Neural progenitor cell (in vitro differentiated cells): ENCODE data around the gene DUOX1. TPM values are rescaled to one million over a fixed set of nuclear protein-coding genes. Genes with fewer than 3 reads are reported as not detected.
A peak's percentile ranks its signal among the peaks of the same experiment; 100 is the strongest.

Source experiments
- DNase-seq: peaks from one replicate; pipeline ENCODE4 v3.0.0-alpha.2; 2016; ENCODE audit warnings: low spot score
- H2AFZ ChIP-seq: fragments of 200-600 bp; sonication (generic); replicated peaks from 2 replicates; pipeline ENCODE4 v1.6.1; 2016; ENCODE audit warnings: antibody characterized with exemption
- H3F3A ChIP-seq: fragments of 200-600 bp; sonication (generic); 2 replicates; pipeline ENCODE4 v1.6.1; 2016; ENCODE audit warnings: antibody characterized with exemption, low read depth
- H3K27ac ChIP-seq: fragments of 200-600 bp; sonication (generic); 2 replicates; pipeline ENCODE4 v1.5.1; 2016; ENCODE audit warnings: mild to moderate bottlenecking
- H3K27me3 ChIP-seq: fragments of 200-600 bp; sonication (generic); 2 replicates; pipeline ENCODE4 v1.6.1; 2016; ENCODE audit warnings: mild to moderate bottlenecking, moderate library complexity
- H3K36me3 ChIP-seq: fragments of 200-600 bp; sonication (generic); 2 replicates; pipeline ENCODE4 v1.5.1; 2016
- H3K4me1 ChIP-seq: fragments of 200-600 bp; sonication (generic); 2 replicates; pipeline ENCODE4 v1.6.1; 2016; ENCODE audit warnings: mixed run types
- H3K4me2 ChIP-seq: fragments of 200-600 bp; sonication (generic); 2 replicates; pipeline ENCODE4 v1.6.1; 2016
- H3K4me3 ChIP-seq: fragments of 200-600 bp; sonication (generic); 2 replicates; pipeline ENCODE4 v1.5.1; 2016
- H3K79me2 ChIP-seq: fragments of 200-600 bp; sonication (generic); 2 replicates; pipeline ENCODE4 v1.6.1; 2016; ENCODE audit warnings: low read depth
- H3K9ac ChIP-seq: fragments of 200-600 bp; sonication (generic); 2 replicates; pipeline ENCODE4 v1.6.1; 2016
- H3K9me3 ChIP-seq: fragments of 200-600 bp; sonication (generic); 2 replicates; pipeline ENCODE4 v1.5.1; 2016; ENCODE audit warnings: low read depth
- H4K20me1 ChIP-seq: fragments of 200-600 bp; sonication (generic); 2 replicates; pipeline ENCODE4 v1.6.1; 2016; ENCODE audit warnings: low read depth
- H3K27ac Mint-ChIP-seq: 3 replicates; pipeline ENCODE4 v1.8.0; 2021; ENCODE audit warnings: mixed read lengths
- H3K27me3 Mint-ChIP-seq: 2 replicates; pipeline ENCODE4 v1.8.0; 2022; ENCODE audit warnings: low read depth, mild to moderate bottlenecking, inconsistent platforms, moderate library complexity, mixed read lengths; ENCODE audit not compliant: insufficient read depth
- H3K36me3 Mint-ChIP-seq: 3 replicates; pipeline ENCODE4 v1.8.0; 2021; ENCODE audit warnings: mixed read lengths
- H3K4me1 Mint-ChIP-seq: 3 replicates; pipeline ENCODE4 v1.8.0; 2021; ENCODE audit warnings: mixed read lengths
- H3K4me3 Mint-ChIP-seq: 3 replicates; pipeline ENCODE4 v1.8.0; 2021; ENCODE audit warnings: mild to moderate bottlenecking, moderate library complexity, mixed read lengths
- H3K9me3 Mint-ChIP-seq: 3 replicates; pipeline ENCODE4 v1.8.0; 2020; ENCODE audit warnings: mixed read lengths
- EZH2 ChIP-seq: fragments of 200-600 bp; sonication (generic); IDR thresholded peaks from 2 replicates; pipeline ENCODE4 v1.6.1; 2017; ENCODE audit warnings: antibody characterized with exemption, mild to moderate bottlenecking, moderate library complexity
- EZH2phosphoT487 ChIP-seq: fragments of 200-600 bp; sonication (generic); IDR thresholded peaks from 2 replicates; pipeline ENCODE4 v1.6.1; 2017; ENCODE audit warnings: antibody characterized with exemption
- total RNA-seq: library from RNA; depleted of rRNA; stranded (reverse); fragments of >200 nt; gene quantifications from 2 replicates; pipeline ENCODE4 v1.2.3, GENCODE V29; 2015; ENCODE audit warnings: low replicate concordance
- TF ChIP-seq, protein P1 (sequence below): fragments of 200-600 bp; sonication (generic); IDR thresholded peaks from 2 replicates; pipeline ENCODE4 v1.5.1; 2017; ENCODE audit warnings: antibody characterized with exemption, mild to moderate bottlenecking

Gene DUOX1
- total RNA-seq, 1 donor from 2014 or later: 0.30 TPM

DNA sequence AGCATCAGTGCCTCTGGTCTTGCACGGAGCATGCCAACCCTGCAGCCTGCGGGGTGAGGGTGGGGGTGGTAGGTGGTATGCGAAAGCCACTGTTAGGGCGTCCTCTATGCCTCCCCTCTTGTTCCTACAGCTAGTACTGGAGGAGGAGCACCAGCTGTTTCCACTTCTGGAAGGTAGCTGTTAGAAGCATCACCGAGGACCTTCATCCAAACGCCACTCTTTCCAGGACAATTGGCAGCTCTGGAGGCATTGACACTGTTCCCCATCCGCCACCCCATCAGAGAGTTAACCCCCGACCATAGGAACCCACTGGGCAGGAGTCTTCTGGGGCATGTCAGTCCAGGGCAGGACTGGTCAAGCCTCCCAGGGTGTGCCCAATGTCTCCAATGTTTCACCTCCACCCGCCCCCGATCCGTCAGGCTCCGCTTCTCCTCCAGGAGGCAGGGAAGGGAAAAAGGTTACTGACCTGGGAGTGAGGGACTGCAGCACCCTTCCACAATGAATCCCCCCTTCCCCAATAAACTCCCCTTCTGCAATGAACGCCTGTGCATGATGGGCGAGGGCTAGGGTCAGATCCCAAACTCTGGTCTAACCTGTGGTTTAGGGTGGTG, 16.3 kb upstream of the DUOX1 start:
- Histone ChIP-seq H3K4me2 (peak overlapping the region; percentile 65), H2AFZ (no peak overlapping the region)

DNA sequence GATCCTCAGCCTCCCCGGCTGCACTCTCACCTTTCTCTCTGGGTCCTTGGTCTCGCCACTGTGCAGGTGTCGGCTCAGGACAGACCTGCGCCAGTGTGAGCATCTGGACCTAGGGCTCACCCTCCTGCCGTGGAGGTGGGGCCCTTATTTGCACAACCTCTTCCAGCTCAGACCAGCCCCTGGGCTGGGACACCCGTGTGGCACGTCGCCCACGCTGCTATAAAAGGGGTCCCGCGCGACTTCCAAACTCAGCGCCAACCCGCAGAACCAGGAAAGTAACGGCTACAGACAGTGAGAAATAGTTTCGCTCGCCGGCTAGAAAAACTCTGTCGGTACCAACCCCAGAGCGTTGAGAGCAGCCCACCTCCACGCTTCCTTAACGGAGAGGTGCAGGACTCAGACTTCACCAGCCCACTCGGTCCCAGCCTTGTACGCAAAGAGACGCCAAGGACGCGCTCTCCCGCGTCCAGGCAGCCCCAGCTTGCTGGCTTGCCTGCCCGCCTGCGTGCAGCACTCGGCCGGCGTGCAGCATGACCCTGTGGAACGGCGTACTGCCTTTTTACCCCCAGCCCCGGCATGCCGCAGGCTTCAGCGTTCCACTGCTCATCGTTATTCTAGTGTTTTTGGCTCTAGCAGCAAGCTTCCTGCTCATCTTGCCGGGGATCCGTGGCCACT, 15.6 kb upstream of the DUOX1 start, which contains the start of the genes DUOX2 and DUOXA2:
TSS of gene DUOX2 (minus strand) at position 97 of the 675 bp plus-strand sequence. CDS start 761 bp downstream, outside the sequence.
TSS of gene DUOXA2 (plus strand) at position 251 of the 675 bp plus-strand sequence. CDS start at position 531, 280 bp downstream.
- peak; percentile 91 for TF ChIP-seq EZH2phosphoT487
- peak; percentile 78 for TF ChIP-seq EZH2
- TF ChIP-seq, protein P1, sequence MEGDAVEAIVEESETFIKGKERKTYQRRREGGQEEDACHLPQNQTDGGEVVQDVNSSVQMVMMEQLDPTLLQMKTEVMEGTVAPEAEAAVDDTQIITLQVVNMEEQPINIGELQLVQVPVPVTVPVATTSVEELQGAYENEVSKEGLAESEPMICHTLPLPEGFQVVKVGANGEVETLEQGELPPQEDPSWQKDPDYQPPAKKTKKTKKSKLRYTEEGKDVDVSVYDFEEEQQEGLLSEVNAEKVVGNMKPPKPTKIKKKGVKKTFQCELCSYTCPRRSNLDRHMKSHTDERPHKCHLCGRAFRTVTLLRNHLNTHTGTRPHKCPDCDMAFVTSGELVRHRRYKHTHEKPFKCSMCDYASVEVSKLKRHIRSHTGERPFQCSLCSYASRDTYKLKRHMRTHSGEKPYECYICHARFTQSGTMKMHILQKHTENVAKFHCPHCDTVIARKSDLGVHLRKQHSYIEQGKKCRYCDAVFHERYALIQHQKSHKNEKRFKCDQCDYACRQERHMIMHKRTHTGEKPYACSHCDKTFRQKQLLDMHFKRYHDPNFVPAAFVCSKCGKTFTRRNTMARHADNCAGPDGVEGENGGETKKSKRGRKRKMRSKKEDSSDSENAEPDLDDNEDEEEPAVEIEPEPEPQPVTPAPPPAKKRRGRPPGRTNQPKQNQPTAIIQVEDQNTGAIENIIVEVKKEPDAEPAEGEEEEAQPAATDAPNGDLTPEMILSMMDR: no peak
- no peaks in the 10 kb centered on the region for H3K36me3 Mint-ChIP-seq
- peak within 1 kb of the TSS; percentile 65 for H3K4me2 ChIP-seq
- H3K9me3 ChIP-seq: no peaks in the 10 kb centered on the region
- peaks cover 25% of the 10 kb centered on the region for H3K4me1 Mint-ChIP-seq
- peaks cover 81% of the 10 kb centered on the region for H3K27me3 Mint-ChIP-seq
- H3K36me3 ChIP-seq: no peaks in the 10 kb centered on the region
- H2AFZ ChIP-seq: peak within 1 kb of the TSS; percentile 9
- no peak within 1 kb of the TSS for H3K27ac Mint-ChIP-seq
- H3K4me3 ChIP-seq: peak within 1 kb of the TSS; percentile 36
- no peaks in the 10 kb centered on the region for H3K79me2 ChIP-seq
- H3K4me1 ChIP-seq: no peaks in the 10 kb centered on the region
- H3K9ac ChIP-seq: no peak within 1 kb of the TSS
- peaks cover 98% of the 10 kb centered on the region for H3K27me3 ChIP-seq
- no peak within 1 kb of the TSS for H3K27ac ChIP-seq
- H3K9me3 Mint-ChIP-seq: peaks cover 2% of the 10 kb centered on the region
- H3K4me3 Mint-ChIP-seq: peak within 1 kb of the TSS; percentile 44
- H4K20me1 ChIP-seq: peaks cover 27% of the 10 kb centered on the region
- peak; percentile 48 for DNase-seq
- H3F3A ChIP-seq: no peaks in the 10 kb centered on the region

More for the DNA sequence above, 16.3 kb upstream of the DUOX1 start:
- H4K20me1 ChIP-seq: peaks cover 27% of the 10 kb centered on the region
- H3K4me1 ChIP-seq: no peaks in the 10 kb centered on the region
- H3K36me3 ChIP-seq: no peaks in the 10 kb centered on the region
- H3K79me2 ChIP-seq: no peaks in the 10 kb centered on the region
- TF ChIP-seq EZH2 (peak; percentile 42), EZH2phosphoT487 (no peak)
- TF ChIP-seq, protein P1: no peak
- peaks cover 98% of the 10 kb centered on the region for H3K27me3 ChIP-seq
- H3F3A ChIP-seq: no peaks in the 10 kb centered on the region
- peak overlapping the region; percentile 24 for H3K4me3 Mint-ChIP-seq
- peaks cover 4% of the 10 kb centered on the region for H3K9me3 Mint-ChIP-seq
- no peak overlapping the region for H3K27ac ChIP-seq
- no peak overlapping the region for H3K27ac Mint-ChIP-seq
- H3K4me1 Mint-ChIP-seq: peaks cover 25% of the 10 kb centered on the region
- H3K9ac ChIP-seq: no peak overlapping the region
- peak overlapping the region; percentile 13 for H3K4me3 ChIP-seq
- no peaks in the 10 kb centered on the region for H3K36me3 Mint-ChIP-seq
- no peaks in the 10 kb centered on the region for H3K9me3 ChIP-seq
- peaks cover 83% of the 10 kb centered on the region for H3K27me3 Mint-ChIP-seq
- peak; percentile 5 for DNase-seq

DNA sequence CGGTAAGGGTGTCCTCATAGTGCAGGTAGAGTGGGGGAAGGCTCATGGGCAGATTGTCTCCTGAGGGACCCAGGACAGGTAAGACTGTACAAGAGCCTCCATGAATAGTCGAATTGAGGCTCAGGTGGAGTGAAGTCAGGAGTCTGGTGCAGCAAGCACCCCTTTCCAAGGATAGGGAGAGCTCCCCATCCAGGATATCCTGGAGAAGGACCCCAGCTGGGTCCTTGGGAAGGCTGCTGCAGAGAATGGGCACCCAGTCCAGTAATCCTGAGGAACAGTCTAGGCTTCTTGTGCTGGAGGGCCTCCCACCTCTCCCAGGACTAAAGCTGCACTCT, 15.1 kb upstream of the DUOX1 start:
- no peak for DNase-seq
- peaks cover 98% of the 10 kb centered on the region for H3K27me3 ChIP-seq
- H3K36me3 ChIP-seq: no peaks in the 10 kb centered on the region
- H3F3A ChIP-seq: no peaks in the 10 kb centered on the region
- TF ChIP-seq EZH2phosphoT487 (no peak), EZH2 (no peak)
- TF ChIP-seq, protein P1: no peak
- no peaks in the 10 kb centered on the region for H3K36me3 Mint-ChIP-seq
- peaks cover 76% of the 10 kb centered on the region for H3K27me3 Mint-ChIP-seq
- H3K9me3 ChIP-seq: no peaks in the 10 kb centered on the region
- no peaks in the 10 kb centered on the region for H3K4me1 ChIP-seq
- H3K27ac Mint-ChIP-seq: no peak overlapping the region
- H3K4me2 ChIP-seq: no peak overlapping the region
- peak overlapping the region; percentile 36 for H3K4me3 ChIP-seq
- peaks cover 25% of the 10 kb centered on the region for H3K4me1 Mint-ChIP-seq
- peak overlapping the region; percentile 44 for H3K4me3 Mint-ChIP-seq
- peaks cover 27% of the 10 kb centered on the region for H4K20me1 ChIP-seq
- H3K79me2 ChIP-seq: no peaks in the 10 kb centered on the region
- no peak overlapping the region for H3K27ac ChIP-seq
- H3K9me3 Mint-ChIP-seq: peaks cover 2% of the 10 kb centered on the region
- H3K9ac ChIP-seq: no peak overlapping the region
- no peak overlapping the region for H2AFZ ChIP-seq
